Measurements from ENCODE around the gene IGF2.

Gene IGF2

GRCh38 chr11:2102132-2102882 lies 36.9 kb downstream of the IGF2 start:
- no peak for DNase-seq

GRCh38 chr11:2101171-2101675 lies 38.0 kb downstream of the IGF2 start:
- DNase-seq: no peak

- no peak for DNase-seq
These were observed 38.6 kb downstream of the IGF2 start for GRCh38 chr11:2100361-2101170.

- DNase-seq: peak; percentile 69
These were observed 39.5 kb downstream of the IGF2 start for GRCh38 chr11:2099516-2100349.

- DNase-seq: no peak
These were observed 40.3 kb downstream of the IGF2 start for GRCh38 chr11:2098691-2099515.

GRCh38 chr11:2097998-2098690 lies 41.0 kb downstream of the IGF2 start:
- DNase-seq: no peak

GRCh38 chr11:2097356-2097997 lies 41.7 kb downstream of the IGF2 start:
- DNase-seq: no peak

- no peak for DNase-seq
These were observed 42.3 kb downstream of the IGF2 start for GRCh38 chr11:2096919-2097301.

GRCh38 chr11:2096011-2096918 lies 42.9 kb downstream of the IGF2 start:
- DNase-seq: no peak

- DNase-seq: no peak
These were observed 43.6 kb downstream of the IGF2 start for GRCh38 chr11:2095542-2095941.

GRCh38 chr11:2095198-2095520 lies 44.0 kb downstream of the IGF2 start:
- DNase-seq: no peak

GRCh38 chr11:2094354-2095197 lies 44.6 kb downstream of the IGF2 start:
- no peak for DNase-seq

- DNase-seq: peak; percentile 19
These were observed 45.4 kb downstream of the IGF2 start for GRCh38 chr11:2093575-2094353.

GRCh38 chr11:2092956-2093412 lies 46.2 kb downstream of the IGF2 start:
- DNase-seq: peak; percentile 92

- DNase-seq: no peak
These were observed 46.7 kb downstream of the IGF2 start for GRCh38 chr11:2092464-2092910.

GRCh38 chr11:2091786-2092463 lies 47.3 kb downstream of the IGF2 start:
- DNase-seq: no peak

- no peak for DNase-seq
These were observed 48.0 kb downstream of the IGF2 start for GRCh38 chr11:2091112-2091746.
